ENCODE data around the gene RNASE4.

RNASE4 gene

GRCh38 chr14:20675669-20676068 is 8.7 kb upstream of the RNASE4 start:
- no peak for TF ChIP-seq CTCF (IDR thresholded peaks at IDR 0.05; ENCODE audit: low read depth, low read length)
- no peak for DNase-seq (ENCODE audit: low read depth in 2 of 2)
- H3K4me3 ChIP-seq (replicated peaks in 1 of 2; ENCODE audit: low read depth in 2 of 2, low read length in 2 of 2), result no peak overlapping the region

GRCh38 chr14:20676072-20676471 is 8.3 kb upstream of the RNASE4 start:
- H3K4me3 ChIP-seq (replicated peaks in 1 of 2; ENCODE audit: low read depth in 2 of 2, low read length in 2 of 2), result no peak overlapping the region
- no peak for DNase-seq (ENCODE audit: low read depth in 2 of 2)
- no peak for TF ChIP-seq CTCF (IDR thresholded peaks at IDR 0.05; ENCODE audit: low read depth, low read length)

DNA sequence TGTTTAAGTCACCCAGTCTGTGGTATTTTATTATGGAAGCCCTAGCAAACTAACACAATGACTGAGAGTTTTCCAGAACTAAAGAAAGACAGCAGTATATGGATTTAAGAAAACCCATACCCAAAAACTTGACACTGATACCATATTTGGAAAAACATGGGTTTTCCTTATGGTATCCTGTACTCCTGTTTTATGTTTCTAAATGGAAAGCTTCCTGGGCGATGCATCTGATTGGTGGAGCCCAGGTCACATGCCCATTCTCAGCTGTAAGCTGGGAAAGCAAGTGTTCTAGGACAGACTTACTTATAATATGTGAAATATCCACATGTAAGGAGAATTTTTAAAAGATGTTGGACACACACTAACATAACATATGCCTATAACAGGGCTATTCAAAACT is 4.5 kb upstream of the RNASE4 start:
- no peak overlapping the region for H3K4me3 ChIP-seq (replicated peaks in 1 of 2; ENCODE audit: low read depth in 2 of 2, low read length in 2 of 2)
- peak; percentile 43 to 53 for DNase-seq (ENCODE audit: low read depth in 2 of 2)
- TF ChIP-seq CTCF (IDR thresholded peaks at IDR 0.05; ENCODE audit: low read depth, low read length), result no peak

- no peak for DNase-seq (ENCODE audit: low read depth in 2 of 2)
- no peak overlapping the region for H3K4me3 ChIP-seq (replicated peaks in 1 of 2; ENCODE audit: low read depth in 2 of 2, low read length in 2 of 2)
- TF ChIP-seq CTCF (IDR thresholded peaks at IDR 0.05; ENCODE audit: low read depth, low read length), result no peak
Observed at GRCh38 chr14:20680363-20680762, 4.0 kb upstream of the RNASE4 start.

GRCh38 chr14:20680843-20681347 is 3.5 kb upstream of the RNASE4 start:
- H3K4me3 ChIP-seq (replicated peaks in 1 of 2; ENCODE audit: low read depth in 2 of 2, low read length in 2 of 2), result peak overlapping the region; percentile 82 to 91
- TF ChIP-seq CTCF (IDR thresholded peaks at IDR 0.05; ENCODE audit: low read depth, low read length), result no peak
- DNase-seq (ENCODE audit: low read depth in 2 of 2), result no peak

DNA sequence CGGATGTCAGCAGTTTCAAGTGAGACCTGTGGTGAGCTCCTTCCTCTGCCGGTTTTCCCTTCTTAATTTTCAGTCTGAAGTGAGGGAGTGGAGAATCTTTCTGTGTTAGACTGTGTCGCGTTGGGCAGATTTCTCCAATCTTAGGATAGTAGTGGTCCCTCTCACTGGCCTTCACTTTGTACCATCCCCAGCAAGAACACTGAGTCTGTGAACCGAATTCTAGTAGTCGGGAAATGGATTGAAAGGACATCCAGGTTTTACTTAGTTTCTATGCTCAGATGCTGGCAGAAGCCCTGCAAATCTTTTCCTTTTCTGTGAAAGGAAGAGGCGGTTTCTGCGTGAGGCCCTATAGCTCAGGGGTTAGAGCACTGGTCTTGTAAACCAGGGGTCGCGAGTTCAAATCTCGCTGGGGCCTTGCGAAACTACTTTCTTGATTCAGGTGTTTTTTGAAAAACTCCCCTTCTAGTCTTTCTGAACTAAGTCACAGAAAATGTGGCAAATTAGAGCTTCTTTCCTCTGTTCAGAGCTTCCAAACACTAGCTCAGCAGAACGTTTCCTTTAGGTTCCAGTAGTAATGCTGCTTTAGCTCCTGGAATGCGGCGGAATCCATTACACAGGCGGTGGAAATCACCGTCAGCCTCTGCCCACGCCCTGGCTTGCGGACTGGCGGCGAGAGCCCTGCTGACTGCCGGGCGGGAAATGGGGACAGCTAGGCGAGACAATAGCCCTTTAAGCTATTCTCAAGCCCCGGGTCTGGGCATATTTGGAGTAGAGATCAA is 2.8 kb upstream of the RNASE4 start:
- DNase-seq (ENCODE audit: low read depth in 2 of 2), result peak; percentile 91 to 95
- H3K4me3 ChIP-seq (replicated peaks in 1 of 2; ENCODE audit: low read depth in 2 of 2, low read length in 2 of 2), result peak overlapping the region; percentile 82 to 91
- TF ChIP-seq CTCF (IDR thresholded peaks at IDR 0.05; ENCODE audit: low read depth, low read length), result no peak

GRCh38 chr14:20682127-20682434 is 2.3 kb upstream of the RNASE4 start:
- peak overlapping the region; percentile 82 to 91 for H3K4me3 ChIP-seq (replicated peaks in 1 of 2; ENCODE audit: low read depth in 2 of 2, low read length in 2 of 2)
- no peak for DNase-seq (ENCODE audit: low read depth in 2 of 2)
- no peak for TF ChIP-seq CTCF (IDR thresholded peaks at IDR 0.05; ENCODE audit: low read depth, low read length)

All from cardiac fibroblast (primary cell).